HG02884 (cell line): ENCODE results near the gene SYNPR.
"Not testable (repeated sequence)": the region's sequence is repeated elsewhere in the genome, so short reads cannot be mapped to it uniquely, and the experiment has no call there.

ENCODE experiments used
- ATAC-seq: cut with Tn5 transposase; IDR thresholded peaks from one replicate; pipeline ENCODE4 v1.9.1; 2021; ENCODE audit warnings: mild to moderate bottlenecking, moderate library complexity; ENCODE audit not compliant: unreplicated experiment

SYNPR gene

DNA sequence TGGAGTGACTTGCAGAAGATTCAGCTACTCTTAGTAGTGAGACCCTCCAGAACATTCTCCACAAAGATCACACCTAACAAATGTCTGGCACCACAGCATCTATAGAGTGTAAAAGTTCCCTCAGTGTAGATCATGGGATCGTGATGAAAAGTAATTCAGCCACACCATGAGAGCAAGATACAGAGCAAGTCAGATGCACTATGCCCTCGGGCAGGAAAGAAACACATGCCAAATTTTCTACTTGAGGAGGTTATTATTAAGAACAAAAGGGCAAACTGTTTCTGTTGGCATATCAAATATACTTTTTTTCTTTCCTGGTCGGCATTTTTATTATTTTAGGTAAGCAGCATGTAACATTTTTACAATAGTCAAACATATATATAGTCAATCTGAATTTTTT is 329.6 kb downstream of the SYNPR start:
- no peak for ATAC-seq

GRCh38 chr3:63609408-63609807 is 331.3 kb downstream of the SYNPR start:
- ATAC-seq: no peak

DNA sequence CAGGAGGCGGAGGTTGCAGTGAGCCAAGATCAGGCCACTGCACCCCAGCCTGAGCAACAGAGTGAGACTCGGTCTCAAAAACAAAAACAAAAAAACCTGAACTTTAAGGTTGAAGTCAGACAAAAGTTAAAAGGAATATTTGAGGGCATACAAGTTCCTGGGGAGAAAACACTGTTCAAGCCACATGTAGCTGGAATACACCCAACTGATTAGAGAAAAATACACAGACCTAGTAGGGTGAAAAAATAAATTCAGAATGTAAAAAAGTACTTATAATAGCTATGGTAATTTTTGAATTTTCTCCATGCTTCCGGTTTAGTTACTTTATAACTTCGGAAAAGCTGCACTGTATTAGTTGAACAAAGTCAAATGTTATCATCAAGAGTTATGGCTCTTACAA is 331.7 kb downstream of the SYNPR start:
- no peak for ATAC-seq

DNA sequence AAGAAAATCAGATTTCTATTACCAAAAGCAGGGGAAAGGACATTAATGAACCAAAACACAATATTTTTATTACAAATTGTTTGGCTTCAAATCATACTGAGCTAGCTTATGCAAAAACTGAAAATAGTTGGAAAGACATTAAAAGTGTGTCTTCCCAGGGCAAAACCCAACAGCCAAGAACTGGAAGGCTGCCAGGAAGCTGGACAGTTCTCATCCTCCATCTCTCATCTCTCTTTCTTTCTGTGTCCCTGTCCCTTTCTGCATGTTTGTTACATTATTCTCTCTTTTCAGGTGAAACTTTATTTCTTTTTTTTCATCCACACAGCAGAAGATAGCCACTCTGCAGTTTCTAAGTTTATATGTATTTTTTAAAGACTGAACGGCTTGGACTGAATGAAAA is 333.3 kb downstream of the SYNPR start:
- no peak for ATAC-seq

DNA sequence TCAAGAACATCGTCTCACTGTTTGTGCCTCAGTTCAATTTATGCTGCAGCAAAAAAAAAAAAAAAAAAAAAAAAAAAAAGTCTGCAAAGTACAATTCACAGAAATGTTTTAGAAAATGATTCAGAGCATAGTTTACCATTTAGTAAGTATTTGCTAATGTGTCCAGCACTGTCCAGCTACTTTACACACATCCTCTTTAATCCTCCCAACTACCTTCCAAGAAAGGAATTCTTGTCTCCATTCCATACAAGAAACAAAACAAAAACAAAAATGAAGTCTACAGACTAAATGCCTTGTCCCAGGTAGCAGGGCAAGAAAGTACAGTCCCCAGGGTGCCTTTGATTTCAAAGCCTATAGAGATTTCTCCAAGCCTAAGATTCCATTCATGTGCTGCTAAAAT is 335.5 kb downstream of the SYNPR start:
- ATAC-seq: no peak

- ATAC-seq: no peak
These were observed 339.3 kb downstream of the SYNPR start for GRCh38 chr3:63617391-63617790.

DNA sequence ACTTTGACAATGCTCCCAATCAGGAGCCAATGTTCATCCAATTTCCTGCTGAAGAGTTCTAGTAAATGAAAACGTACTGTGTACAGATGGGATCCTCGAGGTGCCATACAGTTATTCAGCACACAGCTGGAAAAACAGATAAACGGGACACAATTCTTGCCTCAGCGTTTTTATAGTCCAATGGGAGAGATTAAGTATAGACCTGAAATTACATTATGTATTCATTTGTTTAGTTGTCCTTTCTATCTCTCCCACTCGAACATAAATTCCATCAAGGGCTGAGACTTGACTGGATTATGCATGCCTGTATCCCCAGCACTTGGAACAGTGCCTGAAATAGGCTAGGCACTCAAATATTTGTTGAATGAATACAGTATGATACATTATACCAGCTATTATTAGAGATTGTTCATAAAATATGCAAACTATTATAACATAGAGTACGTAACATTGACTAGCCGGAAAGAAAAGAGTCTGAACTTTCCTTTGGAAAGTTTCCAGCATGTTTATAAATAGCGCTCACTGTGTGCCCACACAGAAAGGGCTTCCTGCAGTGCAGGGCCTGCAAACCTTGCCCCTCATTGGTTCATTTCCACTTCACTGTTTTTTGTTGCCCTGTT is 346.9 kb downstream of the SYNPR start:
- ATAC-seq: no peak

DNA sequence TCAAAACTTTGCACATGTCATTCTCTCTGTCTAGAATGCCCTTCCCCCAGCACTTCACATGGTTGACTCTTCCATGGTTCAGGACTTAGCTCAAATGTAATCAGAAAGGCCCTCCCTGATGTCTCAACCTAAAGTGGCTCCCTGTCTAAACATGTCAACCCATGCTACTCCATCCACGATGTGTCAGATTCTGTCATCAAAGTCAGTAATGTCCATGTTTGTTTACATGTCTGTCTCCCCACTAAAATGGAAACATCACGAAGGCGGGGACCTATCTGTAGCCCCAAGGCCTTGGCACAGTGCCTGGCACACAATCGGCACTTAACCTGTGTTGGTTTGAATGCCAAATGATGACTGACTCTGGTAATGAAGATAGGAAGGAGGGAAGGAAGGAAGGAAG is 353.6 kb downstream of the SYNPR start:
- ATAC-seq: no peak

DNA sequence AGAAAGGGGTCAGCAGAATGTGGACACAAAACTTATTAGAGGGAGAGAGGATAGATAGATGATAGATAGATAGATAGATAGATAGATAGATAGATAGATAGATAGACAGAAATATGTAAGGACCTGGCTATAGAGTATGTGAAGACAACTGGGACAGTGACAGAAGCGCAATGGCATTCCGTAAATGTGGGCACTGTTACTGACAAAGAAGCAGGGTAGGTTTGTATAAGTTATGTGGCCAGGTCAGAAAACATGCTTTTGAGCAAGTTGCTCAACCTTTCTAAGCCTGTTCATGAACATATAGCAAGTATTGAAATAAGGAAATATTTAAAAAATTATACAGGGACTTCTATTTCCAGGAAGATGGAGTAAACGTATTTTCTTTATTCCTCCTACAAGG is 357.1 kb downstream of the SYNPR start:
- no peak for ATAC-seq

DNA sequence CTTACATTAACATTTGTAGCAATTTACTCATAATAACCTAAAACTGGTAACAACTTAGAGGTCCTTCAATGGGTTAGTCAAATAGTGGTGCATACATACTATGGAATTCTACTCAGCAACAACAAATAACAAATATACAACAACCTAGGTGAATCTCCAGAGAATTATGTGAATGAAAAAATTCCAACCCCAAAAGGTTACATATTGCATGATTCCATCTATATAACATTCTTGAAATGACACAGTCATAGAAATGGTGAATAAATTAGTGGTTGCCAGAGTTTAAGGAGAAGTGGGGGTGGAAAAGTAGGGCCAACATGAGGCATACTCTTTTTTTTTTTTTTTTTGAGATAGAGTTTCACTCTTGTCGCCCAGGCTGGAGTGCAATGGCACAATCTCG is 361.7 kb downstream of the SYNPR start:
- no peak for ATAC-seq

- no peak for ATAC-seq
These were observed 364.4 kb downstream of the SYNPR start for GRCh38 chr3:63642488-63642887.

DNA sequence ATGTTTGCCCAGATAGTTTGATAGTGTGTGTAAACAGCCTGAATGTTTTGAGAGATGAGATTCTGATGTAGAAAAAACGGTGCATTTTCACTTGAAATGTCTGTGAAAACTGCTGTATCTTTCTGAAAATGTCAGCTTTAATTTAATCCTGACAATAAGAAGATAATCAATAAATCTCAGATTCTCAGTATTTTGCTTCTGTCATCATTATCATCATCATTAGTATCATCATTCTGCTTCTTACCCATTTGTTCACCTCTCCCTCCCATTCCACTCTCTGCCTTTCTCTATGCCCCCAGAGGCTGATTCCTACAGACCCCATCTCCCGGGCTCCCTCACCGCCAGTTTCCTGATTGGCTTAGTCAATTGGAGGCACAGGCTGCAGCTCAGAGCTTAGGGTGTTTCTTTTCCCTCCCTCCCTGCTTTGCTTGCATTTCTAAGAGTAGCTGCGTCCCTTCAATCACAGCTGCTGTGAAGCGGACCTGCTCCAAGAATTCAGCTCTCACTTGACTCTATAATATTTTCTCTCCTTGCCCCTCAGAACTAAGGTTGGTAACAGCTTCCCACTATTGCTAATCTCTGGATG is 366.2 kb downstream of the SYNPR start:
- no peak for ATAC-seq

DNA sequence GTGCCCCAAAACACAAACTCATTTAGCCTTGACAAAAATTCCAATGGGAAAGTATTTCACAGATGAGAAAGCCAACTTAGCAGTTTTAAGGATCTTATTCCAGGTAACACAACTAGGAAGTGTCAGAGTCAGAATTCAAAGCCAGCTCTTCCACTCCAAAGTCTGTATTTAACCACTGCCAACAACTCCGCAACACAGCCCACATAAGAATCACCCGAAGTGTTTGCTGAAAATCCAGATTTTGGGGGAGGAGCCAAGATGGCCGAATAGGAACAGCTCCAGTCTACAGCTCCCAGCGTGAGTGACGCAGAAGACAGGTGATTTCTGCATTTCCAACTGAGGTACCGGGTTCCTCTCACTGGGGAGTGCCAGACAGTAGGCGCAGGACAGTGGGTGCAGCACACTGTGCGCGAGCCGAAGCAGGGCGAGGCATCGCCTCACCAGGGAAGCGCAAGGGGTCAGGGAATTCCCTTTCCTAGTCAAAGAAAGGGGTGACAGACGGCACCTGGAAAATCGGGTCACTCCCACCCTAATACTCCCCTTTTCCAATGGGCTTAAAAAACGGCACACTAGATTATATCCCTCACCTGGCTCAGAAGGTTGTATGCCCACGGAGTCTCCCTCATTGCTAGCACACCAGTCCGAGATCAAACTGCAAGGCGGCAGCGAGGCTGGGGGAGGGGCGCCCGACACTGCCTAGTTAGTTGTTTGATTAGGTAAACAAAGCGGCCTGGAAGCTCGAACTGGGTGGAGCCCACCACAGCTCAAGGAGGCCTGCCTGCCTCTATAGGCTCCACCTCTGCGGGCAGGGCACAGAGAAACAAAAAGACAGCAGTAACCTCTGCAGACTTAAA is 367.0 kb downstream of the SYNPR start:
- ATAC-seq: not testable (repeated sequence)

DNA sequence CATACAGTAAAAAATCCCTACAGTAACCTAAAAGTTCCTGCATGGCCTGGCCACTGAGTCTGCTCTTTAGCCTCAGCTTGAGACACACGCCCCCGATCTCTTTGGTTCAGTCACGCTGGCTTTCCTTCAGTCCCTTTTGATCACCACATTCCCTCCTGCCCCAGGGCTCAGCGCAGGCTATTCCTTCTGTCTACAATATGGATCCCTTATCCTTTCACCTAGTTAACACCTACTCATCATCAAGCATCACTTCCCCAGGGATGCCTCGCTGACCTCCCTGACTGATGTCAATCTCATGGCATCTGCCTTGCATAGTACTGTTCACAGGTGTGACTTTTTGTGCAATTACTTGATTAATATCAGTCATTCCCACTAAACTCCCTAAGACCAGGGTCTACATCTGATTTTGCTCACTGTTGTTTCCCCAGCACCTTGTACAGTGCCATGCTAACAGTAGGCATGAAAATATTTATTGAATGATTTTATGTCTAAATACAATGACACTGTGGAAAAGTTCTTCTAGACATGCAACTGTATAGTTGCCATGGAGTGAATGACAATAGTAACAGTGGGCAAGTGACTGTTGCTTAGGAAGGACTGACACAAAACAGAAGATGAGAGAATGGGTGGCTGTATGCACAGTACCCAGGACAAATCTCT is 374.1 kb downstream of the SYNPR start, which contains the start of gene SNTN:
SNTN (plus strand) TSS at position 610 of the 660 bp plus-strand sequence; CDS start at position 623, 13 bp downstream.
- ATAC-seq: no peak

DNA sequence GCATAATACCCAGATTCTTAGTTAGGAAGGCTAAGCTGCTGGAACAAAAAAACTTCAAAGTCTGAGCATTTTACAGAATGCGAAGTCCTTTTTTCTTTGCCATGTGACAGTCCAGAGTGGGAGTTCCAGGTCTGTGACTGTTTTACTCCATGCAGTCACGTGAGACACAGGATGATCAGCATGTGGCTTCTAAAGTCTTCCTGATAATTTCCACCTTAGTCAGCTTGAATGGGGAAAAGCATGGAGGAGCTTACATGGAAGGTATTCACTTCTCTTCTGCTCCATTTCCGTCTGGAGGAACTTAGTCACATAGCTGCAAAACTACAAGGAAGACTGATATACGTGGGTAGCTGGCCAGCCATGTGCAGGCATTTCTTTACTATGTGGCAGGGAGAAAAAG is 376.1 kb downstream of the SYNPR start:
- no peak for ATAC-seq

DNA sequence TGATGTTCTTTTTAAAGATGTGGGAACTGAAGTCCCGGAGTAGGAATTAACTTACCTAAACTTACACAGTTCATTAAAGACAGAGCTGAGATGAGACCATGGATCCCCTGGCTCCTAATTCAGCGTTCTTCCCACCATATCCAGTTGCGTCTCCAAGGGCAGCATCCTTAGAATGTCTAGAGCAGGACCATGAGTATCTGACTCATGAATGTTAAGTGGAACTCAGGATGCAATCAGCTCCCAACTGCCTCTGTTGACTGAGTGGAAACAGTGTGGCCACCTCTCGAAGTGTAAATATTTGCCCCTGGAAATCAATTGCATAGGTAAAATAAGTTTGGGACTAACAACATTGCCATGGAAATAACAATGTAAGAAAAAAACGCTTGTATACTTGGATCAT is 376.8 kb downstream of the SYNPR start:
- no peak for ATAC-seq

GRCh38 chr3:63655519-63655918 is 377.4 kb downstream of the SYNPR start:
- no peak for ATAC-seq

DNA sequence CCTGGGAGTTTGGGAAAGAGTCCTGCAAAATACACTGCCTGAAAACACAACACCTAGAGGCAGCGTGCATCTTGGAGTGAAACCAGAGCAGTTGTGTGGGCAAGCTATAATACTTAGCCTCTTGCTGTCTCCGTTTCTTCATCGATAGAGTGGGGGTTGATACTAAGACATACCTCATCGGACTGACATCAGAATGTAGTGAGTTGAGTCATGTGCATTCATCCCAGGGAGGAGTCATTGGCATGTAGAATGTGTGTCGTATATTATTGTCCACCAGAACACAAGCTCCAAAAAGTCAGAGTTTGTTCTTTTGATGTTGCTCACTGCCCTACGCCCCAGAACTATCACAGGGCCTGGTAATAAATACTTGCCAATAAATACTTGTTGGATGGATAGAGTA is 378.7 kb downstream of the SYNPR start:
- no peak for ATAC-seq

- no peak for ATAC-seq
These were observed 383.1 kb downstream of the SYNPR start for GRCh38 chr3:63661242-63661641.

DNA sequence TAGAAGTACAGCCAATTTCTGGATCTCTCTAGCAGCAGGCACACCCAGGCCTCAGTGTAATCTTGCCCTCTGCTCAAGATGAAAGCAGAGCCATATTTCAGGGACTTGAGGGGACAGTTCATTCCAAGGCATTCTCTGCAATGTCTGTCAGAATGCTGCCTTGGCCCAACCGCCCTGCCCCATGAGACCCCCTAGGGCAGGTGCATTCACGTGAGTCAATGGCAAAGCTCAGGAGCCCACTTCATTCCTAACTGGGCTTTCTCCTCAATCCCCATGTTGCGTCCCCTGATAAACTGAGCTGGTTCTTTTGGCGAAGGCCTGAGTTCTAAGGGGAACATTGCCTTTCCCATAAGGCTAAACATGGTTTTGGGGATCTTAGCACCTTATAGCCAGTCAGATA is 383.9 kb downstream of the SYNPR start:
- ATAC-seq: no peak

DNA sequence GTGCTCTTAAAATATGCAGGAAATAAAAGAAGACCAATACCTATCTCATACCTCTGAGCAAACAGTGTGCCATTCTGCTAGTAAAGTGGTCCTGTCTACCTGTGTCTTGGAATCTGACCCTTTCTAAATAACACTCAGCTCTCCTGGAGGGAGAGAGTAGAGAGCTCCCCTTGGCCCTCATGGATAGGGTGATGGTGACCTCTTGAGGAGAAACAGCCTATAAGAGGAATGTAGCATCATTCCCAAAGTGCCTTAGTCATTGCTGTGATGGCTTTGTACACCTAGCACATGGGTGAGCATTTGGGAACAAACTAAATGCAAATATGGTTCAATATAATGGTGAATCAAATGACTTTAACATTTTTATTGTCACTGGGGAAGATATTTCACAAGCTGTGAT is 384.4 kb downstream of the SYNPR start:
- ATAC-seq: no peak
